Thoracic aorta (tissue), 2 donors: ENCODE results near the gene ZG16B. TPM values are rescaled to one million over a fixed set of nuclear protein-coding genes. Genes with fewer than 3 reads are reported as not detected.

Experiments used
- ATAC-seq: fragments of 150-250 bp; one replicate; pipeline ENCODE4 v1.8.0; 2017; ENCODE audit warnings: low read depth; ENCODE audit not compliant: insufficient number of reproducible peaks, low FRiP score
- DNase-seq: peaks from one replicate; pipeline ENCODE4 v3.0.0-alpha.2; 2020; ENCODE audit warnings: low spot score
- H3K27ac ChIP-seq, 2 donors: fragments of 200-600 bp; sonication (generic); 1 replicate in 1 of 2; 2 replicates in 1 of 2; pipeline ENCODE4 v1.5.1; 2016; ENCODE audit warnings: mild to moderate bottlenecking in 2 of 2, moderate library complexity in 2 of 2
- H3K27me3 ChIP-seq: fragments of 200-600 bp; sonication (generic); replicated peaks from 2 replicates; pipeline ENCODE4 v1.6.0; 2016; ENCODE audit warnings: mild to moderate bottlenecking; ENCODE audit not compliant: insufficient read depth
- H3K36me3 ChIP-seq: fragments of 200-600 bp; sonication (generic); one replicate; pipeline ENCODE4 v1.5.1; 2016
- H3K4me1 ChIP-seq, 2 donors: fragments of 200-600 bp; sonication (generic); 1 replicate in 1 of 2; 2 replicates in 1 of 2; pipeline versions ENCODE4 v1.5.1 to v1.6.0; 2016; ENCODE audit warnings: low read depth in 2 of 2, mild to moderate bottlenecking in 1 of 2; ENCODE audit not compliant: control insufficient read depth in 1 of 2
- H3K4me3 ChIP-seq: fragments of 200-600 bp; sonication (generic); 2 replicates; pipeline ENCODE4 v1.5.1; 2016; ENCODE audit warnings: mild to moderate bottlenecking
- H3K9me3 ChIP-seq: fragments of 200-600 bp; sonication (generic); 2 replicates; pipeline ENCODE4 v1.5.1; 2016
- total RNA-seq, 2 donors: library from RNA; depleted of rRNA; stranded (reverse); fragments of >200 nt; gene quantifications; one replicate each; pipeline versions ENCODE4 v1.1.0 to v1.2.3, GENCODE V29; 2016
- TF ChIP-seq, protein P1 (sequence below): fragments of 200-600 bp; sonication (generic); IDR thresholded peaks from one replicate; pipeline ENCODE4 v1.5.1; 2019; ENCODE audit warnings: antibody characterized with exemption

The ZG16B gene
- total RNA-seq, 2 donors from 2014 or later: not detected

DNA sequence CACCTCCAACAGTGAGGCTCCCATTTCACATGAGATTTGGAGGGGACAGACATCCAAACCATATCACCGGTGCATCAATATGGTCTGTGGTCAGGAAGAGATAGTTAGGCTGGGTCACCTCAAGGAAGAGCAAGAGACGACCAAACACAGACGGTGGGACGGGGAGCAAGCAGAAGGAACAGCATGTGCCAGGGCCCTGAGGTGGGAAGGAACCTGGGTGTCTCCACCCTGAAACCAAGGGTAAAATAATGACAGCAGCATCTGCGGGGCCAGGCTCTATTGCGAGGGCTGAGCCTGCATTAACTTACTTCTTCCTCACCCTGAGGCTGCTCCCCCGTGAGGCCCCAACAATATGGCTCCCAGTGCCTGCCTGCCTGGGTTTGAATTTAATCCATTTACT, 21.9 kb upstream of the ZG16B start:
- Histone ChIP-seq H3K36me3 (no peaks in the 10 kb centered on the region), H3K4me3 (no peak overlapping the region), H3K4me1 (no peaks in the 10 kb centered on the region), H3K27me3 (no peaks in the 10 kb centered on the region), H3K9me3 (peaks cover 3% of the 10 kb centered on the region), H3K27ac (no peak overlapping the region)
- TF ChIP-seq, protein P1, sequence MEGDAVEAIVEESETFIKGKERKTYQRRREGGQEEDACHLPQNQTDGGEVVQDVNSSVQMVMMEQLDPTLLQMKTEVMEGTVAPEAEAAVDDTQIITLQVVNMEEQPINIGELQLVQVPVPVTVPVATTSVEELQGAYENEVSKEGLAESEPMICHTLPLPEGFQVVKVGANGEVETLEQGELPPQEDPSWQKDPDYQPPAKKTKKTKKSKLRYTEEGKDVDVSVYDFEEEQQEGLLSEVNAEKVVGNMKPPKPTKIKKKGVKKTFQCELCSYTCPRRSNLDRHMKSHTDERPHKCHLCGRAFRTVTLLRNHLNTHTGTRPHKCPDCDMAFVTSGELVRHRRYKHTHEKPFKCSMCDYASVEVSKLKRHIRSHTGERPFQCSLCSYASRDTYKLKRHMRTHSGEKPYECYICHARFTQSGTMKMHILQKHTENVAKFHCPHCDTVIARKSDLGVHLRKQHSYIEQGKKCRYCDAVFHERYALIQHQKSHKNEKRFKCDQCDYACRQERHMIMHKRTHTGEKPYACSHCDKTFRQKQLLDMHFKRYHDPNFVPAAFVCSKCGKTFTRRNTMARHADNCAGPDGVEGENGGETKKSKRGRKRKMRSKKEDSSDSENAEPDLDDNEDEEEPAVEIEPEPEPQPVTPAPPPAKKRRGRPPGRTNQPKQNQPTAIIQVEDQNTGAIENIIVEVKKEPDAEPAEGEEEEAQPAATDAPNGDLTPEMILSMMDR: no peak
- ATAC-seq: no peak
- no peak for DNase-seq

GRCh38 chr16:2809149-2809760, 20.8 kb upstream of the ZG16B start:
- no peaks in the 10 kb centered on the region for H3K27me3 ChIP-seq
- H3K4me1 ChIP-seq: no peaks in the 10 kb centered on the region
- H3K36me3 ChIP-seq: no peaks in the 10 kb centered on the region
- no peak overlapping the region for H3K4me3 ChIP-seq
- TF ChIP-seq, protein P1: no peak
- ATAC-seq: no peak
- H3K9me3 ChIP-seq: no peaks in the 10 kb centered on the region
- no peak overlapping the region for H3K27ac ChIP-seq
- no peak for DNase-seq

DNA sequence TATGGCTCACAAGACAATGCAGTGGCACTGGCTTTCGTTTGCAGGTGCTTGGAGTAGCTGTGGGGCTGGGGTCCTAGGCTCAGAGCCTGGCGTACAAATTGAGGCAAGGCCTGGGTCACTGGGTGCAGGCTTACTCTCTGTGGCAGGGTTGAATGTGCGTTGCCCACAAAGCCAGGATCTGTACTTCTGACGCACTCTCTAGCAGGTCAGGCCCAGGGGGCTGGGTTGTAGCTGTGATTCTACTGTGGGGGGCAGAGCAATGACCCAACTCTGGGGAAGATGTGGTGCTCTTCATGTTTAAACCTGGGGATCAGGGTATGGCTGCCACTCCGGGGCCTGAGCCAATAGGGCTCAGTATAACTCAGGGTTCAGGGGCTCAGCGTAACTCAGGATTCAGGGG, 19.5 kb upstream of the ZG16B start:
- Histone ChIP-seq H3K4me3 (no peak overlapping the region), H3K4me1 (no peaks in the 10 kb centered on the region), H3K27ac (no peak overlapping the region), H3K36me3 (no peaks in the 10 kb centered on the region), H3K9me3 (no peaks in the 10 kb centered on the region), H3K27me3 (no peaks in the 10 kb centered on the region)
- DNase-seq (no peak), ATAC-seq (no peak)
- TF ChIP-seq, protein P1: no peak

DNA sequence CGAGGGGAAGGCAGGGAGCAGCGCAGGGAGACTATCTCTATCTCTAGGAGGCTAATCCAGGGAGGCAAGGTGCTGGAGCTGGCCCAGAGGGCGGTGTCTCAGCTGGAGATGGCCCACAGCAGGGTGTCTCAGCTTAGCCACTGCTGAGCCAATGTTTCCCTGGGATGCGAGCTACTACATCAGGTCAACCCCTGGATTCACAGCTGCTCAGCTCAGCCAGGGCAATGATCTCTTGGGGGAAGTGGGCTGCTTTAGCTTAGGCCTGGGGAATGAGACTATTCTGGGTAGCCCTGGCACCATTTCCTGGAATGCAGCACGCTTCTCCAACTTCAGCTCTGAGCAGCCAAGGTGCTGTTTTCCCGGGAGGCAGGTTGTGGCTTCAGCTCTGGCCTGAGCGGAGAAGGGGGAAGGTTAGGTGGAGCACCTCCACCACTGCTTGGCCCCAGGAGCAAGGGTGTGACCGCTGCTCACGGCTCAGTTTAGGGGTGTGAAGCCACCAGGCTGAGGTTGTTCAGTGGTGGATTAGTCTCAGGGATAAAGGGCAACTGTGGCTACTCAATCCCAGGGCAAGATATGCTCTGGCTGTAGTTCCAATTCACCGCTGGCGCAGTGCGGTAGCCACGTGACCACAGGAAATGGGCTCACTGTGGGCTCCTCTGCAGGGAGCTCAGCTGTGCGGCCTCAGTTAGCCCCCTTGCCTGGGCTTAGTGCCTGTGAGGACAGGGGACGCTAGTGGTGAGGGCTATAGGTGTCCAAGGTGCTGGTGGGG, 18.2 kb upstream of the ZG16B start:
- TF ChIP-seq, protein P1: no peak
- no peaks in the 10 kb centered on the region for H3K9me3 ChIP-seq
- no peak overlapping the region for H3K4me3 ChIP-seq
- H3K36me3 ChIP-seq: no peaks in the 10 kb centered on the region
- no peak overlapping the region for H3K27ac ChIP-seq
- no peak for ATAC-seq
- no peak for DNase-seq
- no peaks in the 10 kb centered on the region for H3K27me3 ChIP-seq
- no peaks in the 10 kb centered on the region for H3K4me1 ChIP-seq

DNA sequence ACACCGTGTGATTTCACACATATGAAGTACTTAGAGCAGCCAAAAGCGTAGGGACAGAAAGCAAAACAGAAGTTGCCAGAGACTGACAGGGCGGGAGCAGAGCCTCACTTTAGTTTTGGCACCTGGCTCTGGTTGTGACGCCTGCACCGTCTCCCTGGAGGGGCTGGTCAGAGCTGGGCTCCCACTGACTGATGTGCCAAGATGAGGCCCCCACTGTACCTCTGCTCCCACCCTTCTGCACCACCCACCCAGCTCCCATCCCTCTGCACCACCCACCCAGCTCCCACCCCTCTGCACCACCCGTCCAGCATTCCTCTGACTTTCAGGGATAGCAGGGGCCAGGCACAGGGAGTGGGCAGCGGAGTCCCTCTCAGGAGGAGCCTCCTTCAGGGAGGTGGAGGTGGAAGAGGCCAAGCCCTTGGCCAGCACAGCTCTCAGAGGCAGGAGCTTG, 16.3 kb upstream of the ZG16B start:
- DNase-seq: no peak
- H3K27ac ChIP-seq: no peak overlapping the region
- no peaks in the 10 kb centered on the region for H3K4me1 ChIP-seq
- no peak for ATAC-seq
- no peak overlapping the region for H3K4me3 ChIP-seq
- H3K9me3 ChIP-seq: no peaks in the 10 kb centered on the region
- H3K36me3 ChIP-seq: no peaks in the 10 kb centered on the region
- TF ChIP-seq, protein P1: no peak
- no peaks in the 10 kb centered on the region for H3K27me3 ChIP-seq
